Measurements from ENCODE around the gene PEX10.

The PEX10 gene

GRCh38 chr1:2402420-2402819 is 9.9 kb downstream of the PEX10 start:
- no peak for DNase-seq

GRCh38 chr1:2400950-2401649 is 11.3 kb downstream of the PEX10 start:
- DNase-seq: no peak

GRCh38 chr1:2400576-2400909 is 11.8 kb downstream of the PEX10 start:
- DNase-seq: no peak

GRCh38 chr1:2399890-2400575 is 12.3 kb downstream of the PEX10 start:
- DNase-seq: no peak

GRCh38 chr1:2398871-2399270 is 13.5 kb downstream of the PEX10 start:
- DNase-seq: no peak

GRCh38 chr1:2397007-2397679 is 15.2 kb downstream of the PEX10 start:
- no peak for DNase-seq

- no peak for DNase-seq
Observed at GRCh38 chr1:2396476-2396875, 15.9 kb downstream of the PEX10 start.

- no peak for DNase-seq
Observed at GRCh38 chr1:2396059-2396458, 16.3 kb downstream of the PEX10 start.

- no peak for DNase-seq
Observed at GRCh38 chr1:2395245-2395644, 17.1 kb downstream of the PEX10 start.

GRCh38 chr1:2394761-2395160 is 17.6 kb downstream of the PEX10 start:
- no peak for DNase-seq

GRCh38 chr1:2394220-2394619 is 18.1 kb downstream of the PEX10 start:
- no peak for DNase-seq

GRCh38 chr1:2393471-2393877 is 18.9 kb downstream of the PEX10 start:
- DNase-seq: no peak

GRCh38 chr1:2392686-2393085 is 19.7 kb downstream of the PEX10 start:
- no peak for DNase-seq

GRCh38 chr1:2391931-2392509 is 20.3 kb downstream of the PEX10 start:
- DNase-seq: no peak

- peak; percentile 98 for DNase-seq
Observed at GRCh38 chr1:2391041-2391930, 21.1 kb downstream of the PEX10 start, which contains the start of the genes MORN1 and RER1. Gene MORN1 (minus strand): TSS chr1:2391554. CDS start chr1:2391533, 21 bp downstream. Gene RER1 (plus strand): TSS chr1:2391841. CDS start chr1:2395791, 3,950 bp downstream.

- DNase-seq: no peak
Observed at GRCh38 chr1:2389644-2390043, 22.7 kb downstream of the PEX10 start.

GRCh38 chr1:2388004-2388913 is 24.1 kb downstream of the PEX10 start:
- DNase-seq: no peak

- DNase-seq: no peak
Observed at GRCh38 chr1:2386636-2387611, 25.4 kb downstream of the PEX10 start.

GRCh38 chr1:2385606-2386280 is 26.6 kb downstream of the PEX10 start:
- no peak for DNase-seq
